Common myeloid progenitor, CD34-positive (primary cell): ENCODE data around the gene STXBP4.
"Not testable (repeated sequence)": the region's sequence is repeated elsewhere in the genome, so short reads cannot be mapped to it uniquely, and the experiment has no call there.

Source experiments
- CTCF ChIA-PET: fragments of 350-600 bp; sonication (Branson Sonifier 250); formaldehyde crosslinking; loops from one replicate; lab custom pipeline; 2021; ENCODE audit warnings: antibody characterized with exemption; lab: Charles Lee
- POLR2A ChIA-PET: fragments of 350-600 bp; sonication (Branson Sonifier 250); formaldehyde crosslinking; loops from one replicate; lab custom pipeline; 2021; ENCODE audit warnings: antibody characterized with exemption; lab: Charles Lee
- DNase-seq, 3 donors: peaks; one replicate each; pipeline versions ENCODE4 v3.0.0 to v3.0.0-alpha.2; 2013
- H3K27ac ChIP-seq, 2 experiments: 1 replicate in 1 of 2; 2 replicates in 1 of 2; pipeline ENCODE4 v1.7.0; 2013; ENCODE audit warnings: inconsistent platforms in 2 of 2, low read length in 2 of 2, mild to moderate bottlenecking in 2 of 2, low read depth in 1 of 2, moderate library complexity in 1 of 2; ENCODE audit not compliant: severe bottlenecking in 2 of 2, insufficient read depth in 1 of 2, poor library complexity in 1 of 2
- H3K27me3 ChIP-seq, 5 experiments: replicated peaks in 2 of 5; 1 replicate in 3 of 5; 2 replicates in 2 of 5; pipeline versions ENCODE4 v1.6.1 to v1.7.0; 2013; ENCODE audit warnings: low read length in 4 of 5, mild to moderate bottlenecking in 2 of 5, moderate library complexity in 2 of 5, inconsistent platforms in 1 of 5; ENCODE audit not compliant: insufficient read depth in 5 of 5, control insufficient read depth in 4 of 5
- H3K36me3 ChIP-seq, 4 experiments: 1 replicate in 2 of 4; 2 replicates in 2 of 4; pipeline versions ENCODE4 v1.6.1 to v1.7.0; 2013; ENCODE audit warnings: low read length in 3 of 4, control low read depth in 1 of 4, mild to moderate bottlenecking in 1 of 4; ENCODE audit not compliant: control insufficient read depth in 4 of 4, insufficient read depth in 4 of 4
- H3K4me1 ChIP-seq, 4 experiments: 1 replicate in 3 of 4; 2 replicates in 1 of 4; pipeline versions ENCODE4 v1.6.1 to v1.7.1; 2013; ENCODE audit warnings: low read length in 3 of 4, mild to moderate bottlenecking in 3 of 4, control low read depth in 1 of 4, inconsistent platforms in 1 of 4, moderate library complexity in 1 of 4; ENCODE audit not compliant: control insufficient read depth in 4 of 4, insufficient read depth in 4 of 4; ENCODE audit errors: control extremely low read depth in 1 of 4
- H3K4me3 ChIP-seq, 7 experiments: 1 replicate in 4 of 7; 2 replicates in 3 of 7; pipeline versions ENCODE4 v1.5.1 to v1.7.0; 2013; ENCODE audit warnings: mild to moderate bottlenecking in 7 of 7, low read length in 6 of 7, moderate library complexity in 6 of 7, inconsistent platforms in 2 of 7, low read depth in 2 of 7, control low read depth in 1 of 7; ENCODE audit not compliant: insufficient read depth in 4 of 7, control insufficient read depth in 1 of 7; ENCODE audit errors: extremely low read depth in 1 of 7
- H3K9me3 ChIP-seq, 5 experiments: 1 replicate in 4 of 5; 2 replicates in 1 of 5; pipeline versions ENCODE4 v1.6.1 to v1.7.1; 2013; ENCODE audit warnings: low read length in 4 of 5, mild to moderate bottlenecking in 2 of 5, inconsistent platforms in 1 of 5, low read depth in 1 of 5, moderate library complexity in 1 of 5; ENCODE audit not compliant: control insufficient read depth in 4 of 5, insufficient read depth in 2 of 5; ENCODE audit errors: control extremely low read depth in 1 of 5
- WGBS: methylation state at CpG from one replicate; pipeline ENCODE4 v1.1.5; 2013; ENCODE audit not compliant: insufficient coverage; 5-methylcytosine and 5-hydroxymethylcytosine counted together

Gene STXBP4

DNA sequence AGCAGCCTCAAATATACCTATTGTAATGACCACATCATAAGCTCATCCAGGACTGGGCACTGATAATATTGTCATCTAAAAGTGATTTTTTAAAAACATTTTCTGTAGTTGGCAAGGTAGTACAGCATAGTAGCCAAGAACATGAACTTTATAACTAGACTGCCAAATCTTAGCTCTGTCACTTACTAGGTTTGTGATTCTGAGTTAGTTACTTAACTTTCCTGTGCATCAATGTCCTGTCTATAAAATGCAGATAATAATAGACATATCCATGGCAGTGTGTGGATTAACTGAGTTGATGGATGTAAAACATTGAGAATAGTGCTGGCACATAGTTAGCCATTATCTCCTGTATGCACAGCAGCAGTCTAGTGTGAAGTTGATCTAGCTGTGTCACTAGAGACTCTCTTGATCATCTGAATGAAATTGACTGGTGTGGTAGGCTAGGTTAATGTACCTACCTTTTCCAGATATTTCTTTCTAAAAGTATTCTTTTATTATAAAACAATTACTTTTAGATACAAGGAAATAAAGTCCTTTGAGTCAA, 101.5 kb downstream of the STXBP4 start:
- Histone ChIP-seq H3K4me3 (no peak overlapping the region), H3K4me1 (peaks cover 24 to 58% (median 26%) of the 10 kb centered on the region in 4 experiments), H3K9me3 (no peaks in the 10 kb centered on the region), H3K27me3 (no peaks in the 10 kb centered on the region), H3K36me3 (no peaks in the 10 kb centered on the region), H3K27ac (peak overlapping the region in 1 of 2 experiments; percentile 66)
- CTCF ChIA-PET: interaction anchor here (0.6 to 2.6 kb wide), 4 partner anchors 10 to 285 kb away, joined by 3 to 9 read pairs (median 4); partner anchors contain the start of gene HLF
- POLR2A ChIA-PET: no interaction called here
- DNase-seq: no peak

GRCh38 chr17:55072898-55073297, 104.3 kb downstream of the STXBP4 start:
- peaks cover 17 to 40% (median 22%) of the 10 kb centered on the region in 4 experiments for H3K4me1 ChIP-seq
- H3K4me3 ChIP-seq: no peak overlapping the region
- H3K27me3 ChIP-seq: no peaks in the 10 kb centered on the region
- CTCF ChIA-PET: interaction anchor here (1.0 kb wide), 1 partner anchor 221 kb away, joined by 3 read pairs; no protein-coding TSS in a partner anchor
- H3K9me3 ChIP-seq: no peaks in the 10 kb centered on the region
- peak in 2 of 3 donors; percentile 49 to 64 for DNase-seq
- 100% methylated on average over 3 of the region's 4 CpGs for WGBS
- peaks cover 0 to 3% (median 0%) of the 10 kb centered on the region in 4 experiments for H3K36me3 ChIP-seq
- POLR2A ChIA-PET: no interaction called here
- H3K27ac ChIP-seq: no peak overlapping the region

DNA sequence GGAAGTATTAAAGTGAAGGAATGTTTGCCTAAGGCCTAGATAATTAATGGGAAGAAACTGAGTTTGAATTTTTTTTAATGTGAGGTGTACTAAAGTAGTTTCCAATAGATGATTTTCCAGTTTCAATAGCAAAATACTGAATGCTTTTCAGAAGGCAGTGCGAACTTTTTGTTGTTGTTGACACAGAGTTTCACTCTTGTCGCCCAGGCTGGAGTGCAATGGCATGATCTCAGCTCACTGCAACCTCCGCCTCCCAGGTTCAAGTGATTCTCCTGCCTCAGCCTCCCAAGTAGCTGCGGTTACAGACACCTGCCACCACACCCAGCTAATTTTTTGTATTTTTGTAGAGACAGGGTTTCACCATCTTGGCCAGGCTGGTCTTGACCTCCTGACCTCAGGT, 104.9 kb downstream of the STXBP4 start:
- CTCF ChIA-PET: interaction anchor here (1.0 kb wide), 1 partner anchor 221 kb away, joined by 3 read pairs; no protein-coding TSS in a partner anchor
- H3K27me3 ChIP-seq, H3K27ac ChIP-seq, H3K36me3 ChIP-seq, DNase-seq, H3K9me3 ChIP-seq, H3K4me3 ChIP-seq, POLR2A ChIA-PET: not testable (repeated sequence)
- 100% methylated on average over 1 of the region's 4 CpGs for WGBS
- peaks cover 14 to 34% (median 19%) of the 10 kb centered on the region in 4 experiments for H3K4me1 ChIP-seq

DNA sequence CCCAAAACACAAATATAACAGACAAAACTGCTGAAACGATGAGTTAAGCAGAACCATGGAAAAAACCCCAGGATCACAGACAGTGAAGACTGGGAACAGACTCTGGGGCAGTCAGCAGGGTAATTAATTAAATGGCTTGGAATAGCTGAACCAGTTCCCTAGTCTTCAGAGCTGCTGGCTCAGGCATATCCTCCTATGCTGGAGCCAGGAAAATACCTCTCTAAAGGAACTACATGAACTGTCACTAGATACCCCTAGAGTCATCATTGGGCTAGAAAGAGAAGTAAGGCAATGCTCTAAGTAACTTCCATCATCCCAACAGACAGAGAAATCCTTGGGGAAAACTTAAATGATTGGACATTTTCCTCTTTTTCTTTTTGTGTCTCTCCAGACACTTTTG, 113.0 kb downstream of the STXBP4 start:
- ChIA-PET POLR2A (no interaction called here), CTCF (no interaction called here)
- no peaks in the 10 kb centered on the region for H3K27me3 ChIP-seq
- no peak overlapping the region for H3K27ac ChIP-seq
- no CpG with 5 or more reads among the region's 1 CpG for WGBS
- H3K4me1 ChIP-seq: peaks cover 0 to 8% (median 5%) of the 10 kb centered on the region in 4 experiments
- peaks cover 0 to 10% (median 6%) of the 10 kb centered on the region in 4 experiments for H3K36me3 ChIP-seq
- H3K4me3 ChIP-seq: no peak overlapping the region
- DNase-seq: no peak
- peaks cover 0 to 7% (median 2%) of the 10 kb centered on the region in 5 experiments for H3K9me3 ChIP-seq

DNA sequence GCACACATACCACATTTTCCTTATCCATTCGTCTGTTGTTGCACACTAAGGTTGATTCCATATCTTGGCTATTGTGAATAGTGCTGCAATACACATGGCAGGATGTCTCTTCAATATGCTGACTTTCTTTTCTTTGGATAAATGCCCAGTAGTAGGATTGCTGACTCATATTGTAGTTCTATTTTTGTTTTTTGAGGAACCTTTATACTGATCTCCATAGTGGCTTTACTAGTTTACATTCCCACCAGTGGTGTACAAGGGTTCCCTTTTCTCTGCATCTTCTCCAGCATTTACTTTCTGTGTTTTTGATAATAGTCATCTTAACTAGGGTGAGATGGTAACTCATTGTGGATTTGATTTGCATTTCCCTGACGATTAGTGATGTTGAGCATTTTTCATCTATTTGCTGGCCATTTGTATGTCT, 118.1 kb downstream of the STXBP4 start:
- DNase-seq: peak; percentile 74 to 95 (median 95)

DNA sequence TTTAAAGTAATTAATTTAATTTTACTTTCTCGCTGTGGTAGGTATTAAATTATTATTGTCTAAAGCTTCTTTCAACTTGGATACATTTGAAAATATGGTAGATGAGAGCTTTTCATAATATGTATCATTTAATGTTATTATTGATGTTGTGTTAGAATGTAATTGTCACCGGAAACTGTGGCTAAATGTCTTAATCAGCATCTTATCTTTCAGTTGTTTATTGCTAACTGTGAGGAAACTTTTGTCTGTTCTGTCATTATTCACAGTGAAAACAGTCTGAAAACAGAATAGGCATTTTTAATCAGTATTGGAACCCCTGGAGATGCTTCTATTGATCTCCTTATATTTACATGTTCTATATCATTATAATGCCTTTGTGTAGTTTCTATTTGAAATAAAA, 120.7 kb downstream of the STXBP4 start:
- WGBS: no CpG with 5 or more reads among the region's 2 CpGs
- CTCF ChIA-PET: interaction anchor here (1.4 to 1.7 kb wide), 2 partner anchors 10 to 142 kb away, joined by 4 read pairs; no protein-coding TSS in a partner anchor
- Histone ChIP-seq H3K4me1 (peaks cover 8 to 39% (median 20%) of the 10 kb centered on the region in 4 experiments), H3K36me3 (peaks cover 0 to 3% (median 0%) of the 10 kb centered on the region in 4 experiments), H3K9me3 (no peaks in the 10 kb centered on the region), H3K4me3 (no peak overlapping the region), H3K27me3 (no peaks in the 10 kb centered on the region), H3K27ac (no peak overlapping the region)
- POLR2A ChIA-PET: interaction anchor here (0.9 kb wide), 1 partner anchor 67 kb away, joined by 3 read pairs; no protein-coding TSS in a partner anchor
- peak in 1 of 3 donors; percentile 44 for DNase-seq

More for the DNA sequence above, 118.1 kb downstream of the STXBP4 start:
- Histone ChIP-seq H3K4me1 (peaks cover 8 to 39% (median 20%) of the 10 kb centered on the region in 4 experiments), H3K9me3 (peaks cover 0 to 7% (median 2%) of the 10 kb centered on the region in 5 experiments), H3K36me3 (peaks cover 0 to 10% (median 4%) of the 10 kb centered on the region in 4 experiments), H3K4me3 (no peak overlapping the region), H3K27me3 (no peaks in the 10 kb centered on the region), H3K27ac (peak overlapping the region in 1 of 2 experiments; percentile 43)
- POLR2A ChIA-PET: interaction anchor here (1.3 kb wide), 1 partner anchor 23 kb away, joined by 4 read pairs; no protein-coding TSS in a partner anchor
- WGBS: no CpG with 5 or more reads among the region's 2 CpGs
- CTCF ChIA-PET: interaction anchor here (1.6 kb wide), 1 partner anchor 10 kb away, joined by 5 read pairs; no protein-coding TSS in a partner anchor

DNA sequence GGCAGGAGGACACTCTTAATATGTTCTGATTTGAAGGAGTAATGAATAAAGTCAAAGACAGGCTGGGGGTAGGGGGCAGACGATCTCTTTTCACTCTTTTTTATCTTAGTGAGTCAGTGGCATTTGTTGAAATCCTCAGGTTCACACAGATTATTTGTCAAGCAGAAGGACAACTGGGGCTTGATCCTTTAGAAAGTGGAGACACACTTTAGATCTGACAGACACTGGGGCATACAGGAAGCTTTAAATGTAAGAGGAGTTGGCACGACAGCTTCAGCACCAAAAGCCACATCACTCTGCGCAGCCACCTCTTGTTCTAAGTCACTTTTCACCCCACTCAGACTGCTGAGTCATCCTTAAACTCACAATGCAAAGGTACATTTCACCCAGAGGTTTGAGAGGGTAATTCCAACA, 121.5 kb downstream of the STXBP4 start:
- H3K27ac ChIP-seq: peak overlapping the region in 1 of 2 experiments; percentile 70
- WGBS: 0% methylated on average over 1 of the region's 3 CpGs

More for the DNA sequence above, 121.5 kb downstream of the STXBP4 start:
- Histone ChIP-seq H3K27me3 (no peaks in the 10 kb centered on the region), H3K36me3 (peaks cover 0 to 3% (median 0%) of the 10 kb centered on the region in 4 experiments), H3K9me3 (no peaks in the 10 kb centered on the region), H3K4me1 (peaks cover 8 to 39% (median 20%) of the 10 kb centered on the region in 4 experiments), H3K4me3 (peak overlapping the region in 1 of 7 experiments; percentile 23)
- ChIA-PET CTCF (interaction anchor here (1.3 to 1.7 kb wide), 4 partner anchors 9 to 141 kb away, joined by 3 to 6 read pairs (median 4); no protein-coding TSS in a partner anchor), POLR2A (interaction anchor here (0.7 kb wide), 1 partner anchor 158 kb away, joined by 4 read pairs; no protein-coding TSS in a partner anchor)
- DNase-seq: peak; percentile 75 to 94 (median 92)
